Aorta (tissue), 5 donors: ENCODE data around the gene RSPH6A. TPM values are rescaled to one million over a fixed set of nuclear protein-coding genes. Genes with fewer than 3 reads are reported as not detected.
A peak's percentile ranks its signal among the peaks of the same experiment; 100 is the strongest.

Source experiments
- ATAC-seq: fragments of 200-7000 bp; cut with Tn5 transposase; one replicate; pipeline ENCODE4 v1.9.1; 2022; ENCODE audit warnings: moderate library complexity; ENCODE audit not compliant: low FRiP score
- DNase-seq, 2 donors: peaks; one replicate each; pipeline ENCODE4 v3.0.0-alpha.2; 2020
- H3K27ac ChIP-seq, 2 donors: one replicate each; pipeline ENCODE4 v1.5.1; 2013; ENCODE audit warnings: low read length in 2 of 2, mild to moderate bottlenecking in 2 of 2, moderate library complexity in 2 of 2, control low read depth in 1 of 2, inconsistent platforms in 1 of 2, low read depth in 1 of 2
- H3K27me3 ChIP-seq, 2 donors: one replicate each; pipeline ENCODE4 v1.6.1; 2013; ENCODE audit warnings: control low read depth in 1 of 2, low read length in 1 of 2, mild to moderate bottlenecking in 1 of 2, moderate library complexity in 1 of 2; ENCODE audit not compliant: insufficient read depth in 2 of 2, control insufficient read depth in 1 of 2
- H3K36me3 ChIP-seq, 2 donors: one replicate each; pipeline ENCODE4 v1.6.1; 2013; ENCODE audit warnings: control low read depth in 1 of 2, low read length in 1 of 2, mild to moderate bottlenecking in 1 of 2; ENCODE audit not compliant: insufficient read depth in 2 of 2, control insufficient read depth in 1 of 2
- H3K4me1 ChIP-seq, 2 donors: one replicate each; pipeline ENCODE4 v1.6.1; 2013; ENCODE audit warnings: low read length in 2 of 2, control low read depth in 1 of 2, mild to moderate bottlenecking in 1 of 2, moderate library complexity in 1 of 2; ENCODE audit not compliant: insufficient read depth in 2 of 2, control insufficient read depth in 1 of 2
- H3K4me3 ChIP-seq, 2 donors: one replicate each; pipeline ENCODE4 v1.5.1; 2013; ENCODE audit warnings: low read length in 2 of 2, control low read depth in 1 of 2, mild to moderate bottlenecking in 1 of 2
- H3K9me3 ChIP-seq: one replicate; pipeline ENCODE4 v1.6.1; 2013; ENCODE audit warnings: mild to moderate bottlenecking, low read length; ENCODE audit not compliant: control insufficient read depth
- WGBS, 2 donors: extraction: QIAGEN DNeasy Blood & Tissue Kit; methylation state at CpG; one replicate each; pipeline ENCODE4 v1.1.7; 2013; 5-methylcytosine and 5-hydroxymethylcytosine counted together
- intact Hi-C, 2 donors: fragments of 100-400 bp; cut with DNase I; formaldehyde crosslinking; loops; one replicate each; pipeline versions ENCODE4 v1.14.2 to v1.15.0; 2022
- polyA plus RNA-seq, 2 donors: library from polyadenylated mRNA; stranded (reverse); fragments of 200-250 nt; gene quantifications; one replicate each; pipeline ENCODE4 v1.2.3, GENCODE V29; 2013
- total RNA-seq, 2 donors: library from RNA; stranded (reverse); fragmentation: NEBNext Ultra II Directional; extraction: Animal tissue kit (Norgen Biotek cat#: 25700); gene quantifications; one replicate each; pipeline ENCODE4 v1.2.1, GENCODE V29; 2021
- donor health status: healthy with polysubstance abuse.
- donor health status: Bipolar disorder and iron deficiency.
- donor health status: DM: no; HTN: no; CAD: no.
- donor health status: DM: no; HTN: no; CAD: no.
- donor health status: DM: yes; HTN: yes; CAD: no.

Gene RSPH6A
- total and polyA plus RNA-seq, 4 donors = 0.15 to 0.23 TPM; not detected in 2

GRCh38 chr19:45821570-45821969, 6.5 kb upstream of the RSPH6A start:
- whole genome bisulfite sequencing, 2 donors = 80 to 87% methylated on average over 10 of the region's 10 CpGs
- DNase-seq = peak in 1 of 2 donors; percentile 73
- no peak overlapping the region for H3K4me3 ChIP-seq
- peaks cover 0 to 8% of the 10 kb centered on the region in 2 donors for H3K36me3 ChIP-seq
- H3K27me3 ChIP-seq = no peaks in the 10 kb centered on the region
- intact Hi-C loops = no loop called here
- no peaks in the 10 kb centered on the region for H3K4me1 ChIP-seq
- no peak for ATAC-seq
- H3K9me3 ChIP-seq = no peaks in the 10 kb centered on the region
- no peak overlapping the region for H3K27ac ChIP-seq

- H3K4me1 ChIP-seq = no peaks in the 10 kb centered on the region
- no peak overlapping the region for H3K4me3 ChIP-seq
- no peaks in the 10 kb centered on the region for H3K9me3 ChIP-seq
- no peak for ATAC-seq
- no peaks in the 10 kb centered on the region for H3K27me3 ChIP-seq
- DNase-seq = no peak
- peaks cover 0 to 7% of the 10 kb centered on the region in 2 donors for H3K36me3 ChIP-seq
- intact Hi-C loops = no loop called here
- no peak overlapping the region for H3K27ac ChIP-seq
- WGBS, 2 donors = 77 to 84% methylated on average over 8 of the region's 8 CpGs
Observed at GRCh38 chr19:45821103-45821521, 6.0 kb upstream of the RSPH6A start.

GRCh38 chr19:45820413-45821102, 5.5 kb upstream of the RSPH6A start:
- intact Hi-C loops = no loop called here
- H3K9me3 ChIP-seq = no peaks in the 10 kb centered on the region
- 77% methylated on average over 19 to 20 of the region's 20 CpGs for WGBS, 2 donors
- DNase-seq (no peak), ATAC-seq (no peak)
- H3K4me1 ChIP-seq = no peaks in the 10 kb centered on the region
- H3K27me3 ChIP-seq = no peaks in the 10 kb centered on the region
- H3K36me3 ChIP-seq = peaks cover 0 to 5% of the 10 kb centered on the region in 2 donors
- H3K27ac ChIP-seq = no peak overlapping the region
- H3K4me3 ChIP-seq = no peak overlapping the region

GRCh38 chr19:45819769-45820168, 4.7 kb upstream of the RSPH6A start:
- no peak for ATAC-seq
- intact Hi-C loops = loop anchor here in 1 of 2 donors (5.0 kb wide), 1 partner anchor 63 kb away; no protein-coding TSS in a partner anchor

GRCh38 chr19:45817725-45818301, 2.7 kb upstream of the RSPH6A start:
- 75 to 78% methylated on average over 19 of the region's 19 CpGs for WGBS, 2 donors
- Histone ChIP-seq H3K27ac (no peak overlapping the region), H3K4me1 (no peaks in the 10 kb centered on the region), H3K27me3 (no peaks in the 10 kb centered on the region), H3K36me3 (peaks cover 0 to 1% of the 10 kb centered on the region in 2 donors), H3K9me3 (no peaks in the 10 kb centered on the region), H3K4me3 (no peak overlapping the region)
- ATAC-seq (no peak), DNase-seq (no peak)
- intact Hi-C loops = loop anchor here in 1 of 2 donors (5.0 kb wide), 1 partner anchor 64 kb away; no protein-coding TSS in a partner anchor

More at GRCh38 chr19:45819769-45820168, 4.7 kb upstream of the RSPH6A start:
- no peak overlapping the region for H3K27ac ChIP-seq
- 85% methylated on average over 6 of the region's 6 CpGs for WGBS, 2 donors
- no peaks in the 10 kb centered on the region for H3K27me3 ChIP-seq
- no peaks in the 10 kb centered on the region for H3K9me3 ChIP-seq
- H3K4me3 ChIP-seq = no peak overlapping the region
- H3K4me1 ChIP-seq = no peaks in the 10 kb centered on the region
- DNase-seq = no peak
- H3K36me3 ChIP-seq = peaks cover 0 to 5% of the 10 kb centered on the region in 2 donors

- DNase-seq = peak; percentile 96 to 98
- ATAC-seq = peak; percentile 92
- Histone ChIP-seq H3K4me1 (no peaks in the 10 kb centered on the region), H3K27ac (no peak overlapping the region), H3K9me3 (no peaks in the 10 kb centered on the region), H3K4me3 (no peak overlapping the region), H3K36me3 (no peaks in the 10 kb centered on the region), H3K27me3 (no peaks in the 10 kb centered on the region)
- intact Hi-C loops = loop anchor here in 1 of 2 donors (5.0 kb wide), 1 partner anchor 65 kb away; no protein-coding TSS in a partner anchor
- WGBS, 2 donors = 24 to 26% methylated on average over 24 of the region's 24 CpGs
Observed at GRCh38 chr19:45817010-45817724, 2.1 kb upstream of the RSPH6A start.

- Histone ChIP-seq H3K4me3 (no peak overlapping the region), H3K9me3 (no peaks in the 10 kb centered on the region), H3K4me1 (no peaks in the 10 kb centered on the region), H3K36me3 (no peaks in the 10 kb centered on the region), H3K27ac (no peak overlapping the region), H3K27me3 (no peaks in the 10 kb centered on the region)
- WGBS, 2 donors = 73 to 74% methylated on average over 15 to 18 of the region's 18 CpGs
- ATAC-seq = no peak
- no peak for DNase-seq
- intact Hi-C loops = loop anchor here in 1 of 2 donors (5.0 kb wide), 1 partner anchor 66 kb away; no protein-coding TSS in a partner anchor
Observed at GRCh38 chr19:45816236-45817009, 1.3 kb upstream of the RSPH6A start.
